SKM-1 treated with dmso at 0.1 percent for 144 hours (cell line): ENCODE results near the gene TIMM29.
A peak's percentile ranks its signal among the peaks of the same experiment; 100 is the strongest.
"Not testable (repeated sequence)": the region's sequence is repeated elsewhere in the genome, so short reads cannot be mapped to it uniquely, and the experiment has no call there.

Experiments used
- DNase-seq: peaks from one replicate; lab custom pipeline; 2025; ENCODE audit not compliant: unreplicated experiment; lab: John Stamatoyannopoulos, UW

The TIMM29 gene

DNA sequence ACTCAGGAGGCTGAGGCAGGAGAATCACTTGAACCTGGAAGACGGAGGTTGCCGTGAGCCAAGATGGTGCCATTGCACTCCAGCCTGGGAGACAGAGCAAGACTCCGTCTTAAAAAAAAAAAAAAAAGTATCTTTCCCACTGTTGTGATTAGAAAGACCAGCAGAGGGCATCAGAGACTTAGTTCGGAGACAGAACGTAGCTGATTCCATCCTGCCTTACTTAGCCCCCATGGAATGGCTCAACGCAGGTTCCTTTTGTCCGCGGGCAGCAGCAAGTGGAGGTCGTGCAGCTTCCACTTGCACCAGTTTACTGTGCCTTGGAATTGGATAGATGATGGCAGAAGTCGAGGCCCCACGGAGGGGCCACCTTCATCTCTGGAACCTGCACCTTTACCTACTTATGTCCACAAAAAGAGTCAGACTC lies 8.1 kb downstream of the TIMM29 start:
- peak; percentile 61 for DNase-seq

DNA sequence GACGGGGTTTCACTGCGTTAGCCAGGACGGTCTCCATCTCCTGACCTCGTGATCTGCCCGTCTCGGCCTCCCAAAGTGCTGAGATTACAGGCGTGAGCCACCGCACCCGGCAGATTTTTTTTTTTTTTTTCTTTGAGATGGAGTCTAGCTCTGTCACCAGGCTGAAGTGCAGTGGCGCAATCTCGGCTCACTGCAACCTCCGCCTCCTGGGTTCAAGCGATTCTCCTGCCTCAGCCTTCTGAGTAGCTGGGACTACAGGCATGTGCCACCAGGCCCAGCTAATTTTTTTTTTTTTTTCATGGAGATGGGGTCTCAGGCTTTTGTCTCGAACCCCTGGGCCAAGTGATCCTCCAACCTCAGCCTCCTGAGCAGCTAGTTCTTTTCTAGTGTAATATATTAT lies 13.0 kb downstream of the TIMM29 start:
- not testable (repeated sequence) for DNase-seq

DNA sequence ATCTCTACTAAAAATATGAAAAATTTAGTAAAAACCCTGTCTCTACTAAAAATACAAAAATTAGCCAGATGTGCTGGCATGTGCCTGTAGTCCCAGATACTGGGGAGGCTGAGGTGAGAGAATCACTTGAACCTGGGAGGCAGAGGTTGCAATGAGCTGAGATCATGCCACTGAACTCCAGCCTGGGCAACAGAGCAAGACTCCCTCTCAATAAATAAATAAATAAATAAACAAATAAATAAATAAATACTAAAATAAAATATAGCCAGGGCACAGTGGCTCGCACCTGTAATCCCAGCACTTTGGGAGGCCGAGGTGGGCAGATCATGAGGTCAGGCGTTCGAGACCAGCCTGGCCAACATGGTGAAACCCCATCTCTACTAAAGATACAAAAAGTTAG lies 14.8 kb downstream of the TIMM29 start:
- not testable (repeated sequence) for DNase-seq

DNA sequence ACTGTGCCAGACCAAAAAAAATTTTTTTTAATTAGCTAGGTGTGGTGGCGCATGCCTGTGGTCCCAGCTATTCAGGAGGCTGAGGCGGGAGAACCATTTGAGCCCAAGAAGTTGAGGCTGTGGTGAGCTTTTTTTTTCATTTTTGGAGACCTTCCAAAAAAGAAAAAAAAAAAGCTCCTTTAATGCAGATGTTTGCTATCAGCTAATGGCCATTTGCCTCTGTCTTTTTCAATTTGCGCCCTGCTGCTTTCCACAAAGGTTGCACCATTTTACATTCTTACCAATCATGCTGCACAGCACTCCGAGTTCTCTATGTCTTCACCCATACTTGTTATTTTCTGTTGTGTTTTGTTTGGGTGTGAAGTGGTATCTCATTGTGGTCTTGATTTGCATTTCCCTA lies 16.7 kb downstream of the TIMM29 start:
- no peak for DNase-seq

DNA sequence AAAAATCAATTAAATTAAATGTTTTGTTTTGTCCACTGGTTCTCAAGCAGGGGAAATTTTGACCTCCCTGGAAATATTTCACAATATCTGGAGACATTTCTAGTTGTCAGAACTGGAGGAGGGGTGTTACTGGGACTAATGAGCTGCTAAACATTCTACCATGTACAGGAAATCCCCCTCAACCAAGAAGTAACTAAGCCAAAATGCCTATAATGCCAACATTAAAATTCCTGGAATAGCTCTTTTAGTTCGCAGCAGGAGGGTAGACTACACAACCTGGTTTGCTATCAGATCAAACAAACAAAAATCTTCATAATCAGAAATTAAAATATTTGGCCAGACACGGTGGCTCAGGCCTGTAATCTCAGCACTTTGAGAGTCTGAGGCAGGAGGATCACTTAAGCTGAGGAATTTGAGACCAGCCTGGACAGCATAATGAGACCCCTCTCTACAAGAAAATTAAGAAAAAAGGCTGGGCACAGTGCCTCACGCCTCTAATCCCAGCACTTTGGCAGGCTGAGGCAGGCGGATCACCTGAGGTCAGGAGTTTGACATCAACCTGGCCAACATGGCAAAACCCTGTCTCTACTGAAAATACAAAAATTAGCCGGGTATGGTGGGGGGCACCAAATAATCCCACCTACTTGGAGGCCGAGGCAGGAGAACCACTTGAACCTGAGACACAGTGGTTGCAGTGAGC lies 18.5 kb downstream of the TIMM29 start:
- no peak for DNase-seq

DNA sequence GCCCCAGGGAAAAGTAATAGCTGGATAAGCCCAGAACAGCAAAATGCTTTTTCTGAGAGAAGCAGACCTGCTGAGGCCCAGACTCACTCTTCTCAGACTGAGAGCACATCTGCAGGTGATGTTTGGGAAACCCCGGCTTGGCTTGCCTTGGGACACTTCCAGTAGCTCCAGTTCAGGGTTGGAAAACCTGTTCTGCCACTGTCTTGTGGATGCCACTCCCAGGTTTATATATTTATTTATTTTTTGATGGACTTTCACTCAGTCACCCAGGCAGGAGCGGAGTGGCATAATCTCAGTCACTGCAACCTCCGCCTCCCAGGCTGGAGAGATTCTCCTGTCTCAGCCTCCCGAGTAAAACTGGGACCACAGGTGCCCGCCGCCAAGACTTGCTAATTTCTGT lies 24.2 kb downstream of the TIMM29 start:
- no peak for DNase-seq

DNA sequence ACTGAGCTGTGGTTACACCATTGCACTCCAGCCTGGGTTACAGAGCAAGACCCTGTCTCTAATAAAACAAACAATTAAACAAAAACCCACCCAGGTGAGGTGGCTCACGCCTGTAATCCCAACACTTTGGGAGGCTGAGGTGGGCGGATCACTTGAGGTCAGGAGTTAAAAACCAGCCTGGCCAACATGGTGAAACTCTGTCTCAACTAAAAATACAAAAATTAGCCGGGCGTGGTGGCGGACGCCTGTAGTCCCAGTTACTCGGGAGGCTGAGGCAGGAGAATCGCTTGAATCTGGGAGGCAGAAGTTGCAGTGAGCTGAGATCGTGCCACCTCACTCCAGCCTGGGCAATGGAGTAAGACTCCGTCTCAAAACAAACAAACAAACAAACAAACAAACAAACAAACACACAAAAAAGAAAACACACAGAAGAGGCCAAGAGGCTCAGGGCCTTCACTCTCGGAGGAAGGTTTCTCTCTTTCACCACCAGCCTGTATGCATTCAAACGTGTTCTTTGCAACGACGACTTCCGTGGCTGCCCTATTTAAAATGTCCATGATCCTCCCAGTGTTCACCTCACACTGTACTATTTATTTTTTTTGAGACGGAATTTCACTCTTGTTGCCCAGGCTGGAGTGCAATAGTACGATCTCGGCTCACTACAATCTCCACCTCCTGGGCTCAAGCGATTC lies 30.8 kb downstream of the TIMM29 start:
- not testable (repeated sequence) for DNase-seq

DNA sequence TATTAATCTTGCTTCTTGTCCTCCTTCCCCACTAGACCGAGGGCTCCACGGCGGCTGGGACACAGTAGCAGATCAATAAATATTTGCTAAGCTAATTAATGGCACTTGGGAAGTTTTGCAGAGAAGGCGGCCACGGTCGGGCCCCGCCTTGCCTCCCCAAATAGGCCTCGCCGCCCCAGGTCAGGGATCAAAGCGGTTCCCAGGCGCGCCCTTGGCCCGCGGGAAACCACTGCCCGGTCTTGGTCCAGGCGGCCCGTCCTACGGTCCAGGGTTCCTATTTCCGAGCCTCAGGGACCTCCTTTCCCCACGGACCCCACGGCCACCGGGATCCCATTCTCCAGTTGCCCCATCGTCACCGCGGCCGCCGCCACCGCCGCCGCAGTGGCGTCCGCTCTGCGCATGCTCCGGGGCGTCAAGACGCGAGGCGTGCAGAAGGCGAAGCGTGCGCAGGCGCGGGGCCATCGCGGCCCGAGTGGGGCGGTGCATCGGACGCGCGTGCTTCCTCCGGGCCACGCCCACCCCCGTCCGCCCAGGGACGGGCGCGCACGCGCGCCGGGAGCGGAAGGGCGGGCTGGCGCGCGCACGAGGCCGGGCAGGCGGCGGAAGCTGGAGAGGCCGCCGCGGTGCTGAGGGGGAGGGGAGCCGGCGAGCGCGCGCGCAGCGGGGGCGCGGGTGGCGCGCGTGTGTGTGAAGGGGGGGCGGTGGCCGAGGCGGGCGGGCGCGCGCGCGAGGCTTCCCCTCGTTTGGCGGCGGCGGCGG lies 31.9 kb downstream of the TIMM29 start, which contains the start of gene SMARCA4:
Gene SMARCA4, plus strand, starts transcription at position 717 of the 759 bp plus-strand sequence. CDS start 23,122 bp downstream, outside the sequence.
- peak; percentile 95 for DNase-seq

DNA sequence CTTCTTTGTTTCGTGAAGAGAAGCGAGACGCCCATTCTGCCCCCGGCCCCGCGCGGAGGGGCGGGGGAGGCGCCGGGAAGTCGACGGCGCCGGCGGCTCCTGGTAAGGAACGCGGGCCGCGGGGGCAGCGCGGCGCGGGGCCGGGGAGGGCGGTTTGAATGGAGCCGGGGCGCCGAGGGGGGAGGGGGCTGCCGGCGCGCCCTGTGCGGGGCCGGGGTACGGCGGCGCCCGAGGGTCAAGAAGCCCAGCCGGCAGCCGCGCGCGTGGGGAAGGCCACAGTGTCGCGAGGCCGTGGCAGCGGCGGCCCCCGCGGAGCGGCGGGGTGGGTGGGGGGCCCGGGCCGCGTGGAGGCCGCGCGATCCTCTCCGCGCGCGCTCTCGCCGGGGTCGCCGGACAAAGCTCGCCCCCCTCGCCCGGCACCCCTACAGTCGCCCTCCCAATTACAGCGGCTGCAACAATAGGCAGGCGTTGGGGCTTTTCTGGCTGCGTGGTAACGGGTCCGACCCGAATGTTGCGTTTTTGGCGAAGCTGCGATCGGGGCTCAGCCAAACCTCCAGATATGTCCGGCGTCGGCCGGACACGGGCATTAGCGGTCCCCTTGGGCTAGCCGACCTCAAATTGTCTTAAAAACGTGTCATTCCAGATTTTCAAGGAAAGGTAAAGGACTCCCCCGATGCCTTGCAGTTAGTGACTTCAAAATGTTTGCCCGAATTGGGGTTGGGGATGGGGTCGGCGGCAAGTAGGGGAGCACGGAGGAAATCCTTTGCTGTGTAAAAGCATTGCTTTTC lies 32.7 kb downstream of the TIMM29 start:
- no peak for DNase-seq

DNA sequence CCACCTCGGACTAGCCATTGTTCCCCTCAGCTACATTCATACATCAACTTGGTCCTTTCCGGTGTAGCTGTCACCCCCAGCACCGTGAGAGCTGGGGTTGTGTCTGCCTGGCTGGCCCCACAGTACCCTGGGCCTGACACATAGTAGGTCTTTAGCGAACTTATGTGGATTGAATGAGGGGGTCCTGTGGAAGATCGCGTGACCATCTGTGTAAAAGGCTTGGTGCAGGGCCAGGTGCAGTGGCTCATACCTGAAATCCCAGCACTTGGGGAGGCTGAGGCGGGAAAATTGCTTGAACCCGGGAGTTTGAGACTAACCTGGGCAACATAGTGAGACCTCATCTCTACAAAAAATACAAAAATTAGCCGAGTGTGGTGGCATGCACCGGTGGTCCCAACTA lies 34.3 kb downstream of the TIMM29 start:
- no peak for DNase-seq

DNA sequence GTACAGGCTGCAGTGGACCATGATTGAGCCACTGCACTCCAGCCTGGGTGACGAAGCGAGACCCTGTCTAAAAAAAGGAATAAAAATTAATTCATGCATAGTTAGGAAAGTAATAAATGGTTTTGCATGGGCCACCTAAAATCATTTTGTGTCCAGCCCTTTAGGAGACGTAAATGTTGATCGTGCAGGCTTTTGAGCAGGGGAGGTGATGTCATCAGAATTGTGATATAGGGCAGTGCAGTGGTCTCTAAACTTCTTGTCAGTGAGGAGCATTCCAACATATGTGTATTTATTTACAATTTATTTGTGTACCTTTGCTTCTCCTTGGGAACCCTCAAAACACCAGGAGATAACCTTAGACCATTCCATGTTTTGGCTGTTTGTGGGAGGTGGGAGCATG lies 35.3 kb downstream of the TIMM29 start:
- no peak for DNase-seq

DNA sequence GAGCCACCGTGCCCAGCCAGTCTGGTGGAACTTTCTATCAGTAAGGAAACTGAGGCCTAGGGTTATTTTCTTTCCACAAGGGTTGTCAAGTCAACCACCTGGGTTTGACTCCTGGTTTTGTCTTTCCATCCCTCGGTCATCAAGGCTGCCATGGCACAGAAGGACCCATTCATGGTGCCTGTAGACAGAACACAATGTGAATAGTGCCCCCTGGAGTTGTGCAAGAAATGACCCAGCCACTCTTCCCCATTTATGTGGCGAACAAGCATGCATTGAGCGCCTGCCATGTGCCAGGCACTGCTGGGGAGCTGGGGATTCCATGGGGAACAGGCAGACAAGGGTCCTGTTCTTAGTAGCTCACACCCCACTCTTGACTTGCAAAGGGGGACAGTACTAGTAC lies 36.3 kb downstream of the TIMM29 start:
- no peak for DNase-seq

DNA sequence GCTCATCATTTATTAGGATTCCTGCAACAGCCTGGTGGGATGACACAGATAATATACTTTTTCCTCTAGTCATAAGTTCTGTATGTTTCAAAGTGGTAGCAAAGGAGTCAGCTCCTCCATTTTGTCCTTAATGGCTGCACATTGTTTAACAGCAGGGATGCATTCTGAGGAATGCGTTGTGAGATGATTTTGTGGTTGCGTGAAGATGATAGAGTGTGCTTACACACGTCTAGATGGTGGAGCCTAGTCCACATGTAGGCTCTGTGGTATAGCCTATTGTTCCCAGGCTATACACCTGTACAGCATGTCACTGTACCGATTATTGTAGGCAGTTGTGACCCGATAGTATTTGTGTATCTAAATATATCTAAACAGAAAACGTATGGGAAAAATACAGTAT lies 36.8 kb downstream of the TIMM29 start:
- no peak for DNase-seq

DNA sequence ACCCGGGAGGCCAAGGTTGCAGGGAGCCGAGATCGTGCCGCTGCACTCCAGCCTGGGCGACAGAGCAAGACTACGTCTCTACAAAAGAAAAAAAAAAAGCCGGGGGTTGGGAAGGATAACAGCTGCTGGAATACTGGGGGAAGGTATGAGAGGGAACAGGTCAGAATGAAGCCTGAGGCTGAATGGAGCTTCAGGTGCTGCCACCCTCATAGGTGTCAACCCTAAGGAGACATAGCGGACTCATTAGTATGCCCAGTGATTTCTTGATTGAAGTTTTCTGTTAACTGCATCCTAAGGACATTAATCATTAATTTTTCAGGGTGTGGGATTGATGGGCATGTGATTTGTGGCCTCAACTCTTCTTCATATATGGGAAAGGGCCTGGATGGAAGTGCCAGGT lies 38.2 kb downstream of the TIMM29 start:
- DNase-seq = no peak

DNA sequence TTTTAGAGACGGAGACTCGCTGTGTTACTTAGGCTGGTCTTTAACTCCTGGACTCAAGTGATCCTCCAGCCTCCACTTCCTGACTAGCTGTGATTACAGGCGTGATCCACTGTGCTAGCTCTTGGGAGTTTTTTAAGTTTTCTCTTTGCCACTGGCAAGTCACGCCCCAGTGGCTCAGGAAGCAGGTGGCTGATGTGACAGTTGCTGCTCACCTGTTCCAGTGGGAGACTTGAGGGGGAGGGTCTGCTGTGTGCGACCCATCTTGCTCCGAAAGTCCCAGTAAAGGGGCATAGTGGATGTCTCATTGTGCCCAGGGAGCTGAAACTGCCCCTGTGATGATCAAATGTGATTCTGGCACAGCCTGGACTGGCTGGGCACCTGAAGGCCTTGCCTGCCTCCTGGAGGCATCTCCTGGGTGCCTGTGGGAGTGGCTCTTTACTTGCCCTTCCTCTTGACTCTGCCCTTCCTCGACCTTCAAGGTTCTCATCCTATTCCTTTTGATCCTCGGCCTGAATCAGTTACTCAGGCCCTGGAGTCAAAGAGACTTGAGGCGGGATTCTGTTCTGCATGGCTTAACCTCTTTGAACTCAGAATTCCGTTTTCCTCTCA lies 40.0 kb downstream of the TIMM29 start:
- no peak for DNase-seq

DNA sequence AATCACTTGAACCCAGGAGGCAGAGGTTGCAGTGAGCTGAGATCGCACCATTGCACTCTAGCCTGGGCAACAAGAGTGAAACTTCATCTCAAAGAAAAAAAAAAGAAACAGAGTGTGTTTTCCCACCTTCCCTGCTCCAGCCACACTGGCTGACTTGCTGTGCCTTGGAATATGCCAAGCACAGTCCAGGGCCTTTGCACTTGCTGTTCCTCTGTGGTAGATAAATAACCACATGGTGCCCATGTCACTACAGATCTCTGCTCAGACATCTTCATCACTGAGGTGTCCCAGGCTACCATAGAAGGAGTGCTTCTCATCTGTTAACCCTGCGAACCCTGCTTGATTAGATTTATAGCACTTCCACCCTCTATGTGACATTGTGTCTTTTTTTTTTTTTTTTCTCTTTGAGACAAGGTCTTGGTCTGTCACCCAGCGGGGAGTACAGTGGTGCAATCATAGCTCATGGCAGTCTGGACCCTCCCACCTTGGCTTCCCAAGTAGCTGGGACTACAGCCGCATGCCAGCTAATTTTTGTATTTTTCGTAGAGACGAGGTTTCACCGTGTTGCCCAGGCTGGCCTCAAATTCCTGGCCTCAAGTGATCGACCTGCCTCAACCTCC lies 42.6 kb downstream of the TIMM29 start:
- DNase-seq = no peak

DNA sequence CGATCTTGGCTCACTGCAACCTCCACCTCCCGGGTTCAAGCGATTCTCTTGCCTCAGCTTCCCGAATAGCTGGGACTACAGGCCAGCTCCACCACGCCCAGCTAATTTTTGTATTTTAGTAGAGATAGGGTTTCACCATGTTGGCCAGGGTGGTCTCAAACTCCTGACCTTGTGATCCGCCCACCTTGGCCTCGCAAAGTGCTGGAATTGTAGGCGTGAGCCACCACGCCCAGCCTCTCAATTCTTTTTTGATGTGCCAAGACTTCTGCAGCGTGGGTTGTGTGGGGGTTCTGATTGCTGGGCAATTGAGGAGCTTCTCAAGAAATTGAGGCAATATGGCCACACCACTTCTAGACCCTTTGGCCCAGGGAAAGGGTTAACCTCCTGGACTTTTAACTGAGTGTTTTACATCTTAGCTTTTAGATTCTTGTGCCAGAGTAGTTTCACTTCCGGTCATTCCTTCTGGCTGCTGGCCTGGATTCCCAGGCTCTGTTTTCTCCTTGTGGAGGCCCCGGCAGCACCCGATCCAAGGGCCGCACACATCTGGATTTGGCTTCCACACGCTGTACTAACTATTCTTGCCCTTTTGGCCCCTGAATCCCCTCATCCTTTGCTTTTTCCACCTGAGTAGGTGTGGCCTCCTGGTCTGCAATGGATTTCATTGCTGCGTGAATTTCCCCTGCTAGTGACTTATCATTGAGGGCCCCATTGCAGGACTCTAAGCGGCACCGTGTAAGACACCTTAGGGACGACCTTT lies 46.9 kb downstream of the TIMM29 start:
- no peak for DNase-seq

DNA sequence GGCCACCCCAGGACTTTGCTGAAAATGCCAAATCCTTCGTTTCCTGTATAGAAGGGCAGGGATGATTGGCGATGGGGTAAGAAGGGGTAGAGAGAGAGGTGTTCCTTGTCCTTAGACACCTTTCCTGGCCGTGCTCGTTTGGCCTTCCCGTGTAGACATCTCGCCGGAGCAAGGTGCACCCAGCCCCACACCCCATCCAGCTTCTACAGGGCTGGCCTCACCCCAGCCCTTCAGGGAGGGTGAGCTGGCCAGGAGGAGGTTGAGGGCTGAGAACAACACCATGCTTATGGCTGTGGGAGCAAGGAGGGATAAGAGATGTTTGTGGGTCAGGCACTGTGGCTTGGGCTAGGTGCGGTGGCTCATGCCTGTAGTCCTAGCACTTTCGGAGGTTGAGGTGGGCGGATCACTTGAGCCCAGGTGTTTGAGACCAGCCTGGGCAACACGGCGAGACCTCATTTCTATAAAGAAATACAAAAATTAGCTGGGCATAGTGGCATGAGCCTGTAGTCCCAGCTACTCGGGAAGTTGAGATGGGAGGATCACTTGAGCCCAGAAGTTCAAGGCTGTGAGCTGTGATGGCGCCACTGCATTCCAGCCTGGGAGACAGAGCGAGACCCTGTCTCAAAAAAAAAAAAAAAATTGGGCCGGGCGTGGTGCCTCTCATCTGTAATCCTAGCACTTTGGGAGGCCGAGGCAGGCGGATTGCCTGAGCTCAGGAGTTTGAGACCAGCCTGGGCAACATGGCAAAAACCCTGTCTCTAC lies 47.7 kb downstream of the TIMM29 start:
- DNase-seq = no peak

DNA sequence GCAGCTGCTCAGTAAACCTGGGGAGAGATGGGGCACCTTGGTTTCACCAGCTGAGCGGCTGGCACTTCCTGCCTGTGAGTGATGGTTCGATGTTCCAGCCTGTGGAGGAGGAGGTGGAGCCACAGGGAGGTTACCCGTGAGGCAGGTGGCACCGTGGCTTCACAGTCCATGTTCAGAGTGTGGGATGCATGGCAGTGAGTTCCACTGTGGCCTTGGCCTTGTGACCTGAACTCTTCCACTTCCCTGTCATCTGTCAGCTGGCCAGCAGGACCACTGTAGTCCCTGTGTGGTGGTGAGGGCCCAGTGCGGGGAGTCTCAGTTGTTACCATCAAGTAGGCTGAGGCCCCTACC lies 49.1 kb downstream of the TIMM29 start:
- no peak for DNase-seq
